ENCODE data around the gene HCAR3. TPM values are rescaled to one million over a fixed set of nuclear protein-coding genes. Genes with fewer than 3 reads are reported as not detected.

Gene HCAR3
- total and polyA plus RNA-seq, 2 of the 13 experiments (the other 11 are each of a cell fraction or from before 2014, with no cell fraction given): 0.11 to 12.8 TPM

GRCh38 chr12:122740351-122740750 lies 23.7 kb upstream of the HCAR3 start:
- H4K20me1 ChIP-seq (ENCODE audit: insufficient read depth, low read length): no peaks in the 10 kb centered on the region
- BruUV-seq (replicated peaks): no TSS peak
- H3K4me2 ChIP-seq (ENCODE audit: low read depth, low read length): no peak overlapping the region
- DNase-seq (ENCODE audit: low spot score) (no peak), FAIRE-seq (no peak), ATAC-seq (no peak)
- no peak overlapping the region for H3K4me3 ChIP-seq (replicated peaks in 1 of 3; ENCODE audit: insufficient read depth in 1 of 3, low read depth in 2 of 3, low read length in 3 of 3)
- ChIA-PET POLR2A (no interaction called here), CTCF (ENCODE audit: low intra/inter-chr PET ratio, low total read pairs) (no interaction called here)
- no peak overlapping the region for H3K27ac ChIP-seq (ENCODE audit: extremely low read length, insufficient read depth, low read length)
- no peaks in the 10 kb centered on the region for H3K79me2 ChIP-seq (ENCODE audit: insufficient read depth, low read length)
- no peak overlapping the region for H3K9ac ChIP-seq (ENCODE audit: insufficient read depth, low read depth, low read length)
- peaks cover 31% of the 10 kb centered on the region for H3K4me1 ChIP-seq (ENCODE audit: insufficient read depth, low read length)
- in situ Hi-C loops (cut with HindIII; ENCODE audit: extremely low pct_ligation_motif_present, low pct_unique_long_range_greater_than_20kb): no loop called here
- intact Hi-C loops (cut with micrococcal nuclease; ENCODE audit: unreplicated experiment): no loop called here
- H3K9me3 ChIP-seq (ENCODE audit: low read length): no peaks in the 10 kb centered on the region
- no peaks in the 10 kb centered on the region for H3K36me3 ChIP-seq (replicated peaks in 1 of 2; ENCODE audit: control insufficient read depth in 1 of 2, insufficient read depth in 2 of 2, low read length in 2 of 2)
- no peak overlapping the region for H2AFZ ChIP-seq (ENCODE audit: low read length)
- no peaks in the 10 kb centered on the region; a peak in 2 of 5 replicates for H3K27me3 ChIP-seq (ENCODE audit: control insufficient read depth in 1 of 2, insufficient read depth in 2 of 2, low read length in 2 of 2)
- 70% methylated on average over 7 of the region's 7 CpGs for WGBS (ENCODE audit: low lambda C conversion rate)
- TF ChIP-seq ZNF788 (CRISPR knock-in tag; IDR thresholded peaks at IDR 0.05; ENCODE audit: borderline replicate concordance) (no peak), ZNF224 (CRISPR knock-in tag; IDR thresholded peaks at IDR 0.05) (no peak), MED13 (CRISPR knock-in tag; IDR thresholded peaks at IDR 0.05) (no peak), ZNF577 (CRISPR knock-in tag; IDR thresholded peaks at IDR 0.05; ENCODE audit: borderline replicate concordance, low read depth) (no peak), NFKBIZ (CRISPR knock-in tag; IDR thresholded peaks at IDR 0.05) (no peak), SNAPC2 (CRISPR knock-in tag; IDR thresholded peaks at IDR 0.05) (no peak), ZKSCAN8 (CRISPR knock-in tag; IDR thresholded peaks at IDR 0.05; ENCODE audit: borderline replicate concordance) (no peak), CBFB (CRISPR knock-in tag; IDR thresholded peaks at IDR 0.05) (no peak), PTBP1 (IDR thresholded peaks at IDR 0.05; ENCODE audit: low read depth, low read length, poor library complexity, severe bottlenecking) (no peak), CEBPB (IDR thresholded peaks at IDR 0.05; ENCODE audit: borderline replicate concordance, low read depth, low read length) (peak; percentile 81), BHLHE40 (IDR thresholded peaks at IDR 0.05; ENCODE audit: low read length) (no peak), EP300 (IDR thresholded peaks at IDR 0.05; ENCODE audit: low read depth in 2 of 2, low read length in 2 of 2) (no peak), EP300 (CRISPR knock-in tag; IDR thresholded peaks at IDR 0.05; ENCODE audit: borderline replicate concordance) (no peak), RNF2 (conservative IDR thresholded peaks at IDR 0.05; ENCODE audit: low read depth) (no peak), ZNF878 (CRISPR knock-in tag; IDR thresholded peaks at IDR 0.05) (no peak), ATF2 (CRISPR knock-in tag; IDR thresholded peaks at IDR 0.05) (no peak), NFYB (CRISPR knock-in tag; IDR thresholded peaks at IDR 0.05) (no peak), ZNF644 (CRISPR knock-in tag; IDR thresholded peaks at IDR 0.05; ENCODE audit: low read depth) (peak; percentile 51; the same call in 1 of the 2 replicates), NFIB (CRISPR knock-in tag; IDR thresholded peaks at IDR 0.05; ENCODE audit: borderline replicate concordance) (no peak), IRX3 (CRISPR knock-in tag; IDR thresholded peaks at IDR 0.05; ENCODE audit: borderline replicate concordance, low read depth) (no peak), ATF7 (IDR thresholded peaks at IDR 0.05) (peak; percentile 24; the same call in 1 of the 2 replicates), ATF7 (CRISPR knock-in tag; IDR thresholded peaks at IDR 0.05) (no peak)
